Amygdala (tissue), 56 donors: Measurements from ENCODE around the gene FOXL2NB.

Experiments used
- DNase-seq, 56 donors: peaks; one replicate each; lab custom pipeline; 2025; lab: John Stamatoyannopoulos, UW

FOXL2NB gene

GRCh38 chr3:138944929-138945708 is 1.9 kb upstream of the FOXL2NB start:
- DNase-seq = no peak

GRCh38 chr3:138945709-138946662 is 1.0 kb upstream of the FOXL2NB start:
- no peak for DNase-seq

- no peak for DNase-seq
Measured at GRCh38 chr3:138947495-138948121, 591 bp downstream of the FOXL2NB start.

- DNase-seq = no peak
Measured at GRCh38 chr3:138948371-138949001, 1.5 kb downstream of the FOXL2NB start.

- no peak for DNase-seq
Measured at GRCh38 chr3:138949002-138949418, 2.0 kb downstream of the FOXL2NB start.

GRCh38 chr3:138949445-138950005 is 2.5 kb downstream of the FOXL2NB start:
- no peak for DNase-seq

GRCh38 chr3:138950006-138950644 is 3.1 kb downstream of the FOXL2NB start:
- peak in 2 of 56 donors; percentile 8 to 17 for DNase-seq

- no peak for DNase-seq
Measured at GRCh38 chr3:138950701-138951100, 3.7 kb downstream of the FOXL2NB start.

GRCh38 chr3:138960417-138960852 is 13.4 kb downstream of the FOXL2NB start:
- no peak for DNase-seq

GRCh38 chr3:138962854-138963560 is 16.0 kb downstream of the FOXL2NB start:
- no peak for DNase-seq

GRCh38 chr3:138964264-138964663 is 17.2 kb downstream of the FOXL2NB start:
- DNase-seq = no peak

GRCh38 chr3:138964923-138965322 is 17.9 kb downstream of the FOXL2NB start:
- DNase-seq = no peak

- no peak for DNase-seq
Measured at GRCh38 chr3:138971766-138972320, 24.8 kb downstream of the FOXL2NB start.

- DNase-seq = no peak
Measured at GRCh38 chr3:138972941-138973340, 25.9 kb downstream of the FOXL2NB start.

GRCh38 chr3:138974462-138974861 is 27.4 kb downstream of the FOXL2NB start:
- DNase-seq = no peak

GRCh38 chr3:138975351-138975750 is 28.3 kb downstream of the FOXL2NB start:
- no peak for DNase-seq

- DNase-seq = no peak
Measured at GRCh38 chr3:138976047-138976446, 29.0 kb downstream of the FOXL2NB start.

GRCh38 chr3:138984816-138985215 is 37.8 kb downstream of the FOXL2NB start:
- no peak for DNase-seq

- DNase-seq = no peak
Measured at GRCh38 chr3:138985932-138986331, 38.9 kb downstream of the FOXL2NB start.
